Vagina (tissue), 2 donors: ENCODE measurements around the gene SLFN11. TPM values are rescaled to one million over a fixed set of nuclear protein-coding genes. Genes with fewer than 3 reads are reported as not detected.
"Not testable (repeated sequence)": the region's sequence is repeated elsewhere in the genome, so short reads cannot be mapped to it uniquely, and the experiment has no call there.

ENCODE experiments used
- DNase-seq, 2 donors: peaks; one replicate each; pipeline ENCODE4 v3.0.0-alpha.2; 2017; ENCODE audit errors: extremely low spot score in 2 of 2
- H3K27ac ChIP-seq: fragments of 200-600 bp; sonication (generic); one replicate; pipeline ENCODE4 v1.5.1; 2019
- H3K27me3 ChIP-seq: fragments of 200-600 bp; sonication (generic); one replicate; pipeline ENCODE4 v1.5.1; 2019
- H3K36me3 ChIP-seq, 2 donors: fragments of 200-600 bp; sonication (generic); one replicate each; pipeline ENCODE4 v1.5.1; 2017 to 2019
- H3K4me1 ChIP-seq: fragments of 200-600 bp; sonication (generic); one replicate; pipeline ENCODE4 v1.5.1; 2019
- H3K4me3 ChIP-seq, 2 donors: fragments of 200-600 bp; sonication (generic); 1 replicate in 1 of 2; 2 replicates in 1 of 2; pipeline ENCODE4 v1.5.1; 2016 to 2019
- H3K9me3 ChIP-seq: fragments of 200-600 bp; sonication (generic); one replicate; pipeline ENCODE4 v1.5.1; 2019
- CTCF ChIP-seq, 3 experiments: fragments of 450-650 bp in 2 of 3; fragments of 200-600 bp in 1 of 3; sonication (generic) in 1 of 3; IDR thresholded peaks; one replicate each; pipeline ENCODE4 v1.5.1; 2017 to 2019; ENCODE audit warnings: antibody characterized with exemption in 3 of 3, mild to moderate bottlenecking in 2 of 3, moderate library complexity in 2 of 3
- POLR2A ChIP-seq, 2 donors: fragments of 450-650 bp; IDR thresholded peaks; one replicate each; pipeline ENCODE4 v1.6.1; 2017; ENCODE audit warnings: antibody characterized with exemption in 2 of 2, mild to moderate bottlenecking in 2 of 2, moderate library complexity in 2 of 2
- POLR2AphosphoS5 ChIP-seq, 2 donors: sonication (generic); formaldehyde crosslinking; IDR thresholded peaks; one replicate each; pipeline ENCODE4 v1.9.0; 2017; ENCODE audit warnings: antibody characterized with exemption in 2 of 2, mild to moderate bottlenecking in 2 of 2, low read depth in 1 of 2; ENCODE audit not compliant: insufficient read depth in 1 of 2
- intact Hi-C: fragments of 100-400 bp; cut with DNase I; formaldehyde crosslinking; loops from one replicate; pipeline ENCODE4 v1.15.1; 2023
- total RNA-seq: library from RNA; depleted of rRNA; stranded (reverse); fragments of >200 nt; gene quantifications from one replicate; pipeline ENCODE4 v1.2.3, GENCODE V29; 2016

The SLFN11 gene
- total RNA-seq: 21.1 TPM

- Histone ChIP-seq H3K27ac (peak within 1 kb of the TSS; percentile 100), H3K36me3 (no peaks in the 10 kb centered on the region), H3K4me3 (peak within 1 kb of the TSS; percentile 64 to 82), H3K4me1 (peaks cover 6% of the 10 kb centered on the region), H3K27me3 (no peaks in the 10 kb centered on the region), H3K9me3 (no peaks in the 10 kb centered on the region)
- peak in 1 of 2 donors; percentile 95 for DNase-seq
- TF ChIP-seq CTCF (IDR thresholded peaks at IDR 0.05): no peak
- peak; percentile 84 to 97 for TF ChIP-seq POLR2AphosphoS5 (IDR thresholded peaks at IDR 0.05; ENCODE audit: insufficient read depth in 1 of 2, low read depth in 1 of 2)
- peak; percentile 77 to 96 for TF ChIP-seq POLR2A (IDR thresholded peaks at IDR 0.05)
- intact Hi-C loops: no loop called here
Measured at GRCh38 chr17:35373534-35373983, at the start of gene SLFN11. SLFN11 (minus strand) TSS chr17:35373621; CDS start chr17:35363807, 9,814 bp downstream.

- DNase-seq, H3K36me3 ChIP-seq, H3K9me3 ChIP-seq, intact Hi-C loops, H3K27me3 ChIP-seq, H3K4me1 ChIP-seq, H3K27ac ChIP-seq, H3K4me3 ChIP-seq: not testable (repeated sequence)
Measured at GRCh38 chr17:35421069-35421468, 47.6 kb upstream of the SLFN11 start.

GRCh38 chr17:35416659-35417058 lies 43.2 kb upstream of the SLFN11 start:
- H3K27me3 ChIP-seq: no peaks in the 10 kb centered on the region
- no peak overlapping the region for H3K27ac ChIP-seq
- H3K36me3 ChIP-seq: peaks cover 0 to 5% of the 10 kb centered on the region in 2 donors
- H3K4me1 ChIP-seq: no peaks in the 10 kb centered on the region
- intact Hi-C loops: no loop called here
- no peak overlapping the region for H3K4me3 ChIP-seq
- H3K9me3 ChIP-seq: no peaks in the 10 kb centered on the region
- no peak for DNase-seq
- TF ChIP-seq POLR2AphosphoS5 (IDR thresholded peaks at IDR 0.05; ENCODE audit: insufficient read depth in 1 of 2, low read depth in 1 of 2) (no peak), POLR2A (IDR thresholded peaks at IDR 0.05) (no peak), CTCF (IDR thresholded peaks at IDR 0.05) (no peak)

GRCh38 chr17:35414707-35415106 lies 41.3 kb upstream of the SLFN11 start:
- DNase-seq, H3K4me1 ChIP-seq, H3K27me3 ChIP-seq, H3K9me3 ChIP-seq, H3K4me3 ChIP-seq, H3K36me3 ChIP-seq, H3K27ac ChIP-seq, intact Hi-C loops: not testable (repeated sequence)

- no peak overlapping the region for H3K4me3 ChIP-seq
- intact Hi-C loops: no loop called here
- no peaks in the 10 kb centered on the region for H3K9me3 ChIP-seq
- H3K27me3 ChIP-seq: no peaks in the 10 kb centered on the region
- no peak for TF ChIP-seq POLR2A (IDR thresholded peaks at IDR 0.05)
- TF ChIP-seq CTCF (IDR thresholded peaks at IDR 0.05): no peak
- no peak for TF ChIP-seq POLR2AphosphoS5 (IDR thresholded peaks at IDR 0.05; ENCODE audit: insufficient read depth in 1 of 2, low read depth in 1 of 2)
- H3K36me3 ChIP-seq: peaks cover 0 to 5% of the 10 kb centered on the region in 2 donors
- H3K27ac ChIP-seq: no peak overlapping the region
- no peaks in the 10 kb centered on the region for H3K4me1 ChIP-seq
- DNase-seq: no peak
Measured at GRCh38 chr17:35414247-35414646, 40.8 kb upstream of the SLFN11 start.

GRCh38 chr17:35407531-35407930 lies 34.1 kb upstream of the SLFN11 start:
- Histone ChIP-seq H3K9me3 (no peaks in the 10 kb centered on the region), H3K27ac (no peak overlapping the region), H3K27me3 (no peaks in the 10 kb centered on the region), H3K36me3 (peaks cover 0 to 6% of the 10 kb centered on the region in 2 donors), H3K4me3 (no peak overlapping the region), H3K4me1 (no peaks in the 10 kb centered on the region)
- TF ChIP-seq CTCF (IDR thresholded peaks at IDR 0.05) (no peak), POLR2AphosphoS5 (IDR thresholded peaks at IDR 0.05; ENCODE audit: insufficient read depth in 1 of 2, low read depth in 1 of 2) (no peak), POLR2A (IDR thresholded peaks at IDR 0.05) (no peak)
- no peak for DNase-seq
- intact Hi-C loops: no loop called here
